ENCODE results near the gene RRBP1.
"Not testable (repeated sequence)": the region's sequence is repeated elsewhere in the genome, so short reads cannot be mapped to it uniquely, and the experiment has no call there.

The RRBP1 gene

DNA sequence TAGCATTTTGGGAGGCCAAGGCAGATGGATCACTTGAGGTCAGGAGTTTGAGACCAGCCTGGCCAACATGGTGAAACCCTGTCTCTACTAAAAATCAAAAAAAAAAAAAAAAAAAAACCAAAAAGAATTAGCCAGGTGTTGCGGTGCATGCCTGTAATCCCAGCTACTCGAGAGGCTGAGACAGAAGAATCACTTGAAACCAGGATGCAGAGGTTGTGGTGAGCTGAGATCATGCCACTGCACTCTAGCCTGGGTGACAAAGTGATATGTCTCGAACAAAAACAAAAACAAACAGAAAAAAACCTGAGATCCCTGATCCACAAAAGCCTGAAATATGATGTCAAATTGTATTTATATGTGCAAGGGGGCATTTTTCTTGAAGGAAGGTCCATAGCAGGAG lies 25.9 kb upstream of the RRBP1 start:
- not testable (repeated sequence) for DNase-seq

DNA sequence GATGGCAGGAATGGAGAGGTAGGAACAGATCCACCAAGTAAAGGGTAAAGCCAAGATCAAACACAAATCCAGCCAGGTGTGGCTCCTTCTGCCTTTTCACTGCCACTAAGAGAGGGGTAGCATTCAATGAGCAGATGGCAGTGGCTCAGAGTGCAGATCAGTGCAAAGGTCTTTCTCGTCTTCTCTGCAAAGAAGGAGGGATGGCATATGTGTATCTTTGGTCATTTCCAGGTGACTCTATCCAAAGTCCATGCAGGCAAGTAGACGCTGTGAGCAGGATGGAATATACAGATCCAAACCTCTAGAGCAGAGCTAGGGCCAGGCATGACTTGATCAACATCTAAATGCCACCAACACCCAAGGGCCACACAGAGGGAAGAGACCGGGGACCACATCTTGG lies 24.6 kb upstream of the RRBP1 start:
- DNase-seq: no peak

DNA sequence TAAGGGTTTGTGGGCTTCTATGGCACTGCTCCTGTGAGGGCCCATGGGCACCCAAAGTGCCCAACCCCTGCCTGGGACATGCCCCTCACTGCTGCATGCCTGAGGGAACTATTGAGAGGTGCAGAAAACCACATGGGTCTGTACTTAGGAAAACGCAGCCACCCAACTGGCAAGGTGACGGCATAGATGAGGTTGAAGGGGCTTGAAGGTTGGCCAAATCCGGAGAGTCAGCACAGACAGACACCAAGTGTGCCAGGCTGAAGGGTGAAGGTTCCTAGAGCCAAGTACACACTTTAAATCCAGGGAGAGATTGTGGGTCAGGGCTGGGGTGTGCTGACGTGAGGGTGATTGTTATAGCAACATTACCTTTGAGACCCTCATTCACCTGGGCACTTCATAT lies 23.9 kb upstream of the RRBP1 start:
- no peak for DNase-seq

DNA sequence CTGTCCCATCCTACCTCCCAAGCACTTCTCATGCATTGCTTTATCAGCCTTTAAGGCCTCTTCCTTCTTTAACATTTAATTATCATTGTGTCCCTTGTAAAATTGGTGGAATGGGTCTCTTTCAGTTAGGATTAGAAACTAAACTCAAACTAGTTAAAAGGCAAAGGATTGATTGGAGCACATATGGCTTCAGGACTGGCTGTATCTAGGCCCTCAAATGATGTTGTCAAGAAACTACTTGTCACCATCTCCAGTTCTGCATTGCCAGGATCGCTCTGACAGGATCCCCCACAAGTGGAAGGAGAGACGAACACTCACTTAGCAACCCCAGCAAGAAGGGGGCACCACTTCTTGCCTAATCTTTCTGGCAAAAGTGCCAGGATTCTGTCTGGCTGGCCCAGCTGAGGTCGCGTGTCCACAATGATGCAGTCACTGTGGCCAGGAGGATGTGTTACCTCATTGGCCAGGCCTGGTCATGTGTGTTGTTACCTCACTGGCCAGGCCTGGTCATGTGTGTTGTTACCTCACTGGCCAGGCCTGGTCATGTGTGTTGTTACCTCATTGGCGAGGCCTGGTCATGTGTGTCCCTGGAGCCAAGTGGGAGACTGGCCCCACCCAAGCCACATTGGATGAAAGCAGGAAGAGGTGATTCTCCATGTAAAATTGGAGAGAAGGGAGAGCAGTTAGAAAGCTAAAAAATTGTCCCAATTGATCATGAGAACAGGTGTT lies 22.7 kb upstream of the RRBP1 start:
- no peak for DNase-seq

- DNase-seq: no peak
Observed at GRCh38 chr20:17701826-17702225, 19.8 kb upstream of the RRBP1 start.

DNA sequence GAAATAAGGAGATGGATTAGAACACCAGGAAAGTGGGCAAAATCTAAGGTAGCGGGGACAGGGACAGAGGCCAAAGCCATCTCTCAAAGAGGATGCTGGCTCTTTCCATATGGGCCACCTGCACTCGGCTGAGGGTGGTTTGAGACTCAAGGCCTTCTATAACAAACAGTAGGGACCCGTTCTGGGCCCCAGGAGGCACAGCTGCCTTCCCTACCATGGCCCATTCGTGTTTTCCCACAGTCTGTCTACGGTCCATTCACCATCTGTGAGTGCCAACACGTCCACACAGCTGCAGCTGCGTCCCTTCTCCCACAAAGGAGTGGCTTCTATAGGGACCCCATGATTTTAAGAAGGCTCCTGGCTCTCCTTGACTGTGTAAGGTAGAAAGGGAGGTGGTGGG lies 18.6 kb upstream of the RRBP1 start:
- no peak for DNase-seq

- no peak for DNase-seq
Observed at GRCh38 chr20:17699931-17700351, 17.9 kb upstream of the RRBP1 start, which contains the start of gene BANF2. TSS of gene BANF2 (plus strand) at chr20:17699966. CDS start at chr20:17725026, 25,060 bp downstream.

DNA sequence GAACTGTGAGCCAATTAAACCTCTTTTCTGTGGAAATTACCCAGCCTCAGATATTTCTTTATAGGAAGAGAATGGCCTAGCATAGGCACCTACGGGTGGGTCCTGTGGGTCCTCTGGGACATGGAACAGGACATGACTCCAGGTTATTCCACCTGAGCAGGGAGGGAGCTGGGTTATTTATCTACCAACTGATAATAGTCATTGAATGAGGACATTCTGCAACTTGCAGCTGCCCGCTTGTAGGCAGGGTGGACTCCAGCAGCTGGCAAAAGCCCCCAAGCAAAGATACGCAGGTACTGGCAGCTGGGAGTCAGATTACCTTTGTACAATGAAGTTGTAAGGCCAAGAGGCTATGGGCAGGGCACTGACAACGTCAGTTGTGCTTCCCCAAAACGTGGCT lies 16.3 kb upstream of the RRBP1 start:
- no peak for DNase-seq

DNA sequence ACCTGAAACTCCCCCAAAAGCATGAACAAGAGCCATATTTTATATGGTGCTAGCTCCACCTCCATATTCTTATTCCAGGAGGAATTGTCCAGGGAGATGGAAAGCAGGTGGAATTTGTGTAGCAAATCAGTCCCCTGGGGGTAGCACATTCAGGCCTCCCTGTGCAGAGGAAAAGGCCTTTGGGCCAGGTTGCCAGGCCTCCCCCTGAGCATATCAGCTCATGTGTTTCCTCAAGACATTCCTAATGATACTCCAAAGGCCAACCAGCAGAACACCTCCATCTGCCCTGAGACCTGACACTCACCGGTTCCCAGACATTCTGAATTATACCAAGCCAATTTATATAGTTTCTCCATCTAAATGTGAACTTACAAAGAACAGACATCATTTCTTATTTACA lies 15.1 kb upstream of the RRBP1 start:
- DNase-seq: no peak

DNA sequence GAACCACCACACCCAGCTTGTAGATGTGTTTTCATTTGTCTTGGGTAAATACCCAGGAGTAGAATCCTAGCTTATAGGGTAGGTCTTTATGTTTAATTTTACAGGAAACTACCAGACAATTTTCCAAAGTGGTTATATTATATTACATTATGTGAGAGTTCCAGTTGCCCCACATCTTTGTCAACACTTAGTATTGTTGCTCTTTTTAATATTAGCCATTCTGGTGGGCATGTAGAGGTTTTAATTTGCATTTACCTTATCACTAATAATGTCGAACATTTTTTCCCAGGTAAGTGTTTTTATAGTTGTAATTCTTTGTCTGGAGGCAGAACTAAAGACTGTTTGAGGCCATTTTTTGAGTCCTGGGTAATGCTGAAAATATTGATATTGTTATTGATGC lies 14.2 kb upstream of the RRBP1 start:
- DNase-seq: no peak

GRCh38 chr20:17694767-17695166 lies 12.7 kb upstream of the RRBP1 start:
- no peak for DNase-seq

GRCh38 chr20:17693444-17694001 lies 11.5 kb upstream of the RRBP1 start:
- DNase-seq: no peak

GRCh38 chr20:17691758-17692157 lies 9.7 kb upstream of the RRBP1 start:
- no peak for DNase-seq

GRCh38 chr20:17690144-17690543 lies 8.1 kb upstream of the RRBP1 start:
- DNase-seq: no peak

GRCh38 chr20:17688965-17689364 lies 6.9 kb upstream of the RRBP1 start:
- DNase-seq: no peak

DNA sequence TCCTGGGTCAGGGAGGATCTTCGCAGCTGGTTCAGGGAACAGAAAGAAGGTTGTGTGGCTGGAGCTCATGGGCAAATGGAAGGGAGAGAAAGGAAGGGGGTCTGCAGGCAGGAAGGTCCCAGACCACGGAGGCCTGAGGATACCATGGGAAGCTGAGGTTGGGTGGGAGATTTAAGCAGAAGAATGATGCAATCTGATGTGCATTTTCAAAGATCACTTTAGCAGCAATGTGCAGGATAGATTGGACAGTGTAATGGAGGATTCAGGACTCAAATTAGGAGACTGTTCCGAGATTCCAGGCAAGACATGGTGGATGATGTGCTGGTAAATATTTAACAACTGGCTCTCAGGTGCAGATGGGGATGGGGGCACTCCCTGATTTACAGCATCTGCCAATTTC lies 5.8 kb upstream of the RRBP1 start:
- DNase-seq: no peak

DNA sequence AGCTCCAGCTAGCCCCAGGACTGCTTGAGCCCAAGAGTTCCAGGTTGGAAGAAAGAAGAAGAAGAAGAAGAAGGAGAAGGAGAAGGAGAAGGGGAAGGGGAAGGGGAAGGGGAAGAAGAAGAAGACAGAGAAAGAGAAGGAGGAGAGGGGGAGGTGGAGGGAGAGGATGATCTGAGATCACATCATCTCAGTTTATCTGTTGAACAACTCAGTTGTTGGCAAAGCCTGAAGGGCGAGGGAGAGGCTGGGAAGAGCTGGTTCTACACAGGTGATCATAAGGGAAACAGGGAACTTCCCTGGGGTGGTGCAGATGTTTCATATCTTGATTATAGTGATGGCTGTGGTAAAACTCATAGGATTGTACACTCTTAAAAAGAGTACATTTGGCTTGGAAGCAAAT lies 3.1 kb upstream of the RRBP1 start:
- DNase-seq: no peak

DNA sequence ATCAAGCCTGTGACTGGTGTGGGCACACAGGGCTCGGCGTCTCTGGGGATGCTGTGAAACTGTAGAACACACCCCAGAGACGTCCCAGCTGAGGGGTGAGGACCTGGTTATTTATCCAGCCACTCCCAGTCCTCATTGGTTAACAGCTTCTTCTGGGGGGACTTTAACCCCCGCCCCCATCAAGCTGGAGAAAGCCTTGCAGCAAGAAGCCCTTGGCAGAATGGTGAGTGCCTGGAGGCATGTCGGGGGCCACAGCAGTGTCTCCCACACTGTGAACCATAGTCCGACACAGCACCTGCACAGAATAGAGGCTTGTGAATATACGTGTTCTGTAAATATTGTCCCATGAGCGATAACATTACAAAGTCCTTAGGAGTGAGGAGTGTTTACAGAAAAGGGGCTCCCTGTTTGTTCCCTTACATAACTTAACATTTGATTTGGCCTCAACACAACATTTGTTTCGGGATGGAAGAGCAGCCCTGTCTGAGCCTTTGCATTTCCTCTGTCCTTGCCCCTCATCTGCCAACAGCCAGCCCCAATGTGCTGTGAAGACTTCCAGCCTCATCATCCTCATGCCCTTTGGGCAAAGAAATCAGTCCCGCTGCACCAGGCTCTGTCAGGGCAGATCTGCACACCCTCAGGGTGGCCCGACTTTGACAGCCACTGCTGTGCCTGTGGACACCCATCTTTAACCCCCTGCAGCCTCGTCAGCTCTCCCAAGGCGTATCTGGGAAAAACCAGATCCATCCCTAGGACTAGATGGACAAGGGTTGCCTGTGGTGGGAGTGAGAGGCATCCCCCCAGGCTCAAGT lies 2.2 kb upstream of the RRBP1 start:
- DNase-seq: no peak

DNA sequence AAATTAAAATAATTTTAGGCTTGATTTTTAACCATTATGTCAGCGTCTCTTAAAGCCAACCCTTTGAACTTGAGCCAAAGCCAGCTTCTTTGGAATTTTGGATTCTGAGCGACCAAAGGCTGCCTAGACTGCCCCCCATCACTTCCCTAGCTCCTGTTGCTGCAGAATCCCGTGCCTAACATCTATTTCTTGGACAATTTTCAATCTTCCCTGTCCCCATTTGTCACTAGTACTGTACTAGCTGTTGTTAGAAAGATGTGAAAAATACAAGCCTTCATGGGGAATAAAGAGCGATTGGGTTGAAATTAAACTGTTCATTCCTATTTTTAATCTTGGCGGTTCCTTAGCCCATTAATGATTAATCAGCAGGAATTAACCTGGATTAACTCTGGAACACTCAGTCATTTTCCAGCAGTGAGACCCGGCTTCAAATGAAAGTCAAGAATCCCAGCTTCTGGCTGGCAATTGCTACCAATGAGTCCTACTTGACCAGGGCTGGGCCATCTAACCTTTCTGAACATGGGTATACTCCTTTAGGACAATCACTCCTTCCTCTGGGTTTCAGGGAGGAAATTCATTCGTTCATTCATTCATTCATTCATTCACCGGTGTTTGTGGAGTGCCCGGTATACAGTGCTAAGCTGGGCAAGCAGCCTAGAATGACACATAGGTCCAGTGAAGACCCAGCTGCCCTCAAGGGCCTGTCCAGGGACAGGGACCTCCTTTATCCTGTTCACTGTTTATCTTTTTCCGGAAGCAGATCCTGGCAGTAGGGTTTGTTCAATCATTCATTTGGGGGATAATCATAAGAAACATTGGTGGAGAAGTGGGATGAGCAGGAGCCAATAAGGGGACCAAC lies 1.4 kb upstream of the RRBP1 start:
- DNase-seq: no peak

- DNase-seq: no peak
Observed at GRCh38 chr20:17682889-17683198, 802 bp upstream of the RRBP1 start.

- no peak for DNase-seq
Observed at GRCh38 chr20:17681726-17682102, 328 bp downstream of the RRBP1 start.

DNA sequence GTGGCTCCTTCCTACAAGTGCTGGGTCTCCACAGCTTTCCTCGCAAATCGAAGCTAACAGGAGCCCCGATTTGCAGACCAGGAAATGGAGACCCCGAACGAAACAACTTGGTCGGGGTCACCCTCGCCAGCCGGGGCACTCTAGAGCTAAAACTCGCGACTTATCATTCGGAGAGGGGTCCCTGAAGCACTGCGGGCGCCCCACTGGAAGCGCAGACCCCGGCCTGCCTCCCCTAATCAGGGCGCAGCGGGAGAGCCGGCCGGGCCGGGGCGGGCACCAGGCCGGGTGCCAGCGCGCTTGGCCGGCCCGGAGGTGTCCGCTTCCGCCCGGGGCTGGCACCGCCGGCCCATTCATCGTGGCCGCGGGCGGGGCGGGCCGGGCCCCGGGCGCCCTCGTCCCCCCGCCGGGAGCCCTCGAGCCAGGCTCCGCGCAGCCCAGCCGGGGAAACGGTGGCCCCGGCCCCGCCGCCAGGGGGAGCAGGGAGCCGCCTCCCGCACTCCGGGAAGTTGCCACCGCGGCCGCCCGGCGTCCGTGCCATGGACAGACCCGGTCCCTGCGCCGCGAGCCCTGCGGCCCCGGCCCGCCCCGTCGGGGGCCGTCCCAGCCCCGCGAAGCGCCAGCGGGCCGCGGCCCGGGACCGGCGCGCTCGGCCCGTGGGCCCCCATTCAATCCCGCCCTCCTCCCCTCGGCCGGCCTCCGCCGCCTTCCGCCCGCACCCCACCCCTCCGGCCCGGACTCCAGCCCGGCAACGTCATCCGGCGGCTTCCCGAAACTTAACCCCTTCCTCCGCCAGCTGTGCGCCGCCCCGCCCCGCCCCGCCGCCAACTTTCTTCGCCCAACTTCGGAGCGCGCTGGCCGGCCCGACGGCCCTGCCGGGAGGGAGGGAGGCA lies 961 bp downstream of the RRBP1 start:
- DNase-seq: peak; percentile 74 to 81

Data from CD4-positive, alpha-beta T cell treated with Interleukin-1 beta for 1 hour (primary cell).